Nephron progenitor cell (in vitro differentiated cells): ENCODE data around the gene CUZD1.

Experiments used
- DNase-seq: peaks from one replicate; pipeline ENCODE4 v3.0.0; 2021
- H3K27ac Mint-ChIP-seq: 2 replicates; pipeline ENCODE4 v1.8.0; 2021; ENCODE audit warnings: mild to moderate bottlenecking, moderate library complexity, mixed read lengths
- H3K27me3 Mint-ChIP-seq: 2 replicates; pipeline ENCODE4 v1.8.0; 2021; ENCODE audit warnings: mild to moderate bottlenecking, low read depth, mixed read lengths; ENCODE audit not compliant: poor library complexity
- H3K36me3 Mint-ChIP-seq: 2 replicates; pipeline ENCODE4 v1.8.0; 2021; ENCODE audit warnings: low read depth, mixed read lengths
- H3K4me1 Mint-ChIP-seq: 2 replicates; pipeline ENCODE4 v1.8.0; 2021; ENCODE audit warnings: mixed read lengths
- H3K4me3 Mint-ChIP-seq: 2 replicates; pipeline ENCODE4 v1.8.0; 2021; ENCODE audit warnings: mild to moderate bottlenecking, moderate library complexity, mixed read lengths
- H3K9me3 Mint-ChIP-seq: 2 replicates; pipeline ENCODE4 v1.8.0; 2021; ENCODE audit warnings: mild to moderate bottlenecking, moderate library complexity, mixed read lengths
- CTCF ChIP-seq: fragments of 200-600 bp; sonication (generic); IDR thresholded peaks from 2 replicates; pipeline ENCODE4 v1.5.0; 2021; ENCODE audit warnings: antibody characterized with exemption

Gene CUZD1

GRCh38 chr10:122814493-122814892 lies 31.2 kb downstream of the CUZD1 start:
- H3K9me3 Mint-ChIP-seq: no peaks in the 10 kb centered on the region
- H3K27me3 Mint-ChIP-seq: peaks cover 12% of the 10 kb centered on the region
- no peak overlapping the region for H3K4me3 Mint-ChIP-seq
- H3K36me3 Mint-ChIP-seq: no peaks in the 10 kb centered on the region
- no peaks in the 10 kb centered on the region for H3K4me1 Mint-ChIP-seq
- no peak overlapping the region for H3K27ac Mint-ChIP-seq
- no peak for DNase-seq
- no peak for TF ChIP-seq CTCF

GRCh38 chr10:122812751-122813150 lies 32.9 kb downstream of the CUZD1 start:
- H3K27me3 Mint-ChIP-seq: peaks cover 12% of the 10 kb centered on the region
- H3K4me3 Mint-ChIP-seq: no peak overlapping the region
- TF ChIP-seq CTCF: no peak
- no peak for DNase-seq
- H3K36me3 Mint-ChIP-seq: no peaks in the 10 kb centered on the region
- H3K4me1 Mint-ChIP-seq: no peaks in the 10 kb centered on the region
- no peaks in the 10 kb centered on the region for H3K9me3 Mint-ChIP-seq
- H3K27ac Mint-ChIP-seq: no peak overlapping the region

- no peak for TF ChIP-seq CTCF
- Mint-ChIP-seq H3K9me3 (no peaks in the 10 kb centered on the region), H3K27me3 (peaks cover 23% of the 10 kb centered on the region), H3K4me1 (no peaks in the 10 kb centered on the region), H3K36me3 (no peaks in the 10 kb centered on the region), H3K27ac (no peak overlapping the region), H3K4me3 (no peak overlapping the region)
- no peak for DNase-seq
These were observed 43.4 kb downstream of the CUZD1 start for GRCh38 chr10:122802282-122802681.

GRCh38 chr10:122798704-122799231 lies 46.9 kb downstream of the CUZD1 start:
- no peak overlapping the region for H3K4me3 Mint-ChIP-seq
- no peak for DNase-seq
- no peak for TF ChIP-seq CTCF
- no peak overlapping the region for H3K27ac Mint-ChIP-seq
- H3K9me3 Mint-ChIP-seq: no peaks in the 10 kb centered on the region
- peaks cover 31% of the 10 kb centered on the region for H3K27me3 Mint-ChIP-seq
- H3K4me1 Mint-ChIP-seq: no peaks in the 10 kb centered on the region
- H3K36me3 Mint-ChIP-seq: no peaks in the 10 kb centered on the region

- Mint-ChIP-seq H3K4me3 (no peak overlapping the region), H3K27ac (no peak overlapping the region), H3K9me3 (no peaks in the 10 kb centered on the region), H3K36me3 (no peaks in the 10 kb centered on the region), H3K4me1 (no peaks in the 10 kb centered on the region), H3K27me3 (peaks cover 27% of the 10 kb centered on the region)
- no peak for TF ChIP-seq CTCF
- no peak for DNase-seq
These were observed 48.9 kb downstream of the CUZD1 start for GRCh38 chr10:122796796-122797195.

- no peak overlapping the region for H3K4me3 Mint-ChIP-seq
These were observed 49.7 kb downstream of the CUZD1 start for GRCh38 chr10:122795924-122796323.

More at GRCh38 chr10:122795924-122796323, 49.7 kb downstream of the CUZD1 start:
- DNase-seq: no peak
- H3K36me3 Mint-ChIP-seq: no peaks in the 10 kb centered on the region
- TF ChIP-seq CTCF: no peak
- peaks cover 31% of the 10 kb centered on the region for H3K27me3 Mint-ChIP-seq
- no peaks in the 10 kb centered on the region for H3K4me1 Mint-ChIP-seq
- H3K27ac Mint-ChIP-seq: no peak overlapping the region
- no peaks in the 10 kb centered on the region for H3K9me3 Mint-ChIP-seq
